Measurements from ENCODE around the gene SPPL2A.

DNA sequence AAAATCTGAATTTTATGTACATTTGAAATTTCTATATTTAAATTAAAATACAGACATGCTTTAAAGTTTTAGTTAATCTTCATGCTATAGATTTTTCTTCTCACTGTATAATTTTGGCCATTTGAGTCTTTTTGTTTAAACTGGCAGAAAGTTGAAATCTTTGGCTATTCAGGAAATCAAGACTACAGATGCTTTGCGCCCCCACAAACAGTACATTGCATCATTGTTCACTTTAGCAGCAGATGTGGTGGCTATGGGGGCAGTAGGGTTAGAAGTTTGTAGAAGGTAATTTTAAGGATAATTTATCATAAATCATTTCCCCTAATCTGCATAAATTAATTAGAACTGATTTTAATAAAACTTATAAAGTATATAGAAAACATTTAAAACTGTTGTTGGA, 20.9 kb downstream of the SPPL2A start:
- TF ChIP-seq POLR2A (IDR thresholded peaks at IDR 0.05), result no peak
- TF ChIP-seq, protein P1, sequence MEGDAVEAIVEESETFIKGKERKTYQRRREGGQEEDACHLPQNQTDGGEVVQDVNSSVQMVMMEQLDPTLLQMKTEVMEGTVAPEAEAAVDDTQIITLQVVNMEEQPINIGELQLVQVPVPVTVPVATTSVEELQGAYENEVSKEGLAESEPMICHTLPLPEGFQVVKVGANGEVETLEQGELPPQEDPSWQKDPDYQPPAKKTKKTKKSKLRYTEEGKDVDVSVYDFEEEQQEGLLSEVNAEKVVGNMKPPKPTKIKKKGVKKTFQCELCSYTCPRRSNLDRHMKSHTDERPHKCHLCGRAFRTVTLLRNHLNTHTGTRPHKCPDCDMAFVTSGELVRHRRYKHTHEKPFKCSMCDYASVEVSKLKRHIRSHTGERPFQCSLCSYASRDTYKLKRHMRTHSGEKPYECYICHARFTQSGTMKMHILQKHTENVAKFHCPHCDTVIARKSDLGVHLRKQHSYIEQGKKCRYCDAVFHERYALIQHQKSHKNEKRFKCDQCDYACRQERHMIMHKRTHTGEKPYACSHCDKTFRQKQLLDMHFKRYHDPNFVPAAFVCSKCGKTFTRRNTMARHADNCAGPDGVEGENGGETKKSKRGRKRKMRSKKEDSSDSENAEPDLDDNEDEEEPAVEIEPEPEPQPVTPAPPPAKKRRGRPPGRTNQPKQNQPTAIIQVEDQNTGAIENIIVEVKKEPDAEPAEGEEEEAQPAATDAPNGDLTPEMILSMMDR (IDR thresholded peaks at IDR 0.05), result no peak

Data from Peyer's patch (tissue), 4 donors.